Measurements from ENCODE around the gene DMRT1.

The DMRT1 gene

DNA sequence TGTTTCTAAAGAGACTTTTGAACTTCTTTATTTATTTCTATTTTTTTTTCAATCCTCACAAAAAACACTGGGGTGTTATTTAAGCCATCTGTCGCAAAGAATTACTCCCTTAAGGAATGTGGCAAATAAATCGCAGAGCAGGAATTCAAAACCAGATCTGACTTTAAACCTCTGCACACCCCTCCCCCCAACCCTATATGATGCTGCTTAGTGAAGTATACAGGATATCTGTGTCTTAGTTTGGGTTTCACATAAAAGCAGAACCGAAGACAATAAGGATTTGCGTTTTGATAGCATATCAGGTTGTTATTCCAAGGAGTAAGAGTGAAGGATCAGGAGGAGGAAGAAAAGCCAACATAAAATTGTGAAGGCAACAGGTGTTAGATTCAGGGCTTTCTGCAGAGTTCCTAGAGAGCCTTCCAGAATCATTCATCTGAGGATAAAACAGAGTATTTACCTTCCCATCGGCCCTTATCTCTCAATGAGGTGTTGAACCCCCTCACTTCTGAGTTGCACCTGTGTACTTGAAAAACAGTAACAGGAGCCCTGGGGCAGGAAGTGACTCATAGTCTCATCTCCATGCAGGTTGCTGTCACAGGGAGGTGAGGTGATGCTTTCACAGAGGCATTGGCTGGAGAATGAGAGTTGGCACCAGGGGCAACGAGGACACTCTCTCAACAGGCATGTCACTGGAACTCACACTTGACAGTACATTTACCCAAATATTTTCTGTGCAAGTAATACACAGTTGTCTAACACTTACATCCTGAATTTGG, 101.5 kb downstream of the DMRT1 start:
- Histone ChIP-seq H3K4me3 (ENCODE audit: low read depth in 1 of 2, low read length in 1 of 2) (no peak overlapping the region), H3K9me3 (no peaks in the 10 kb centered on the region), H3K27me3 (peaks cover 80% of the 10 kb centered on the region), H3K27ac (no peak overlapping the region), H3K4me1 (ENCODE audit: control insufficient read depth in 1 of 2, insufficient read depth in 1 of 2, low read depth in 1 of 2, low read length in 1 of 2) (no peaks in the 10 kb centered on the region), H3K36me3 (no peaks in the 10 kb centered on the region)
- TF ChIP-seq, protein P1, sequence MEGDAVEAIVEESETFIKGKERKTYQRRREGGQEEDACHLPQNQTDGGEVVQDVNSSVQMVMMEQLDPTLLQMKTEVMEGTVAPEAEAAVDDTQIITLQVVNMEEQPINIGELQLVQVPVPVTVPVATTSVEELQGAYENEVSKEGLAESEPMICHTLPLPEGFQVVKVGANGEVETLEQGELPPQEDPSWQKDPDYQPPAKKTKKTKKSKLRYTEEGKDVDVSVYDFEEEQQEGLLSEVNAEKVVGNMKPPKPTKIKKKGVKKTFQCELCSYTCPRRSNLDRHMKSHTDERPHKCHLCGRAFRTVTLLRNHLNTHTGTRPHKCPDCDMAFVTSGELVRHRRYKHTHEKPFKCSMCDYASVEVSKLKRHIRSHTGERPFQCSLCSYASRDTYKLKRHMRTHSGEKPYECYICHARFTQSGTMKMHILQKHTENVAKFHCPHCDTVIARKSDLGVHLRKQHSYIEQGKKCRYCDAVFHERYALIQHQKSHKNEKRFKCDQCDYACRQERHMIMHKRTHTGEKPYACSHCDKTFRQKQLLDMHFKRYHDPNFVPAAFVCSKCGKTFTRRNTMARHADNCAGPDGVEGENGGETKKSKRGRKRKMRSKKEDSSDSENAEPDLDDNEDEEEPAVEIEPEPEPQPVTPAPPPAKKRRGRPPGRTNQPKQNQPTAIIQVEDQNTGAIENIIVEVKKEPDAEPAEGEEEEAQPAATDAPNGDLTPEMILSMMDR (IDR thresholded peaks at IDR 0.05), result no peak

- TF ChIP-seq, protein P1 (IDR thresholded peaks at IDR 0.05), result no peak
- H3K36me3 ChIP-seq, result no peaks in the 10 kb centered on the region
- no peak overlapping the region for H3K27ac ChIP-seq
- H3K27me3 ChIP-seq, result peaks cover 98% of the 10 kb centered on the region
- H3K4me1 ChIP-seq (ENCODE audit: control insufficient read depth in 1 of 2, insufficient read depth in 1 of 2, low read depth in 1 of 2, low read length in 1 of 2), result no peaks in the 10 kb centered on the region
- no peak overlapping the region for H3K4me3 ChIP-seq (ENCODE audit: low read depth in 1 of 2, low read length in 1 of 2)
- no peaks in the 10 kb centered on the region for H3K9me3 ChIP-seq
Measured at GRCh38 chr9:947985-948384, 106.5 kb downstream of the DMRT1 start.

DNA sequence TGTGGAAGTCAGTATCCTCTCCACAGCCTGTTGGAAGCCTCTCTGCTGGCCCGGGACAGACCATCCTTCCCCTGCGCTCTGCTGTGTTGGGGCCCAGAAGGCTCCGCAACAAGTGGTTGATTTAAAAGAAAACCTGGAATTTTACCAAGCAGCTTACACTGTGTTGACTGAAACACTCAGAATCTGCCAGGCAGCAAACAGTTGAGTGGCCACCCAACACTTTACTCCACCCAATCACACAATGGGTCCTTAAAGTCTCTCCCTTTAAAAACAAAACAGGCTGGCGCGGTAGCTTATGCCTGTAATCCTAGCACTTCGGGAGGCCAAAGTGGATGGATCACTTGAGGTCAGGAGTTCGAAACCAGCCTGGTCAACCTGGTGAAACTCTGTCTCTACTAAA, 107.0 kb downstream of the DMRT1 start:
- no peak overlapping the region for H3K27ac ChIP-seq
- H3K9me3 ChIP-seq, result no peaks in the 10 kb centered on the region
- no peak overlapping the region for H3K4me3 ChIP-seq (ENCODE audit: low read depth in 1 of 2, low read length in 1 of 2)
- H3K36me3 ChIP-seq, result no peaks in the 10 kb centered on the region
- H3K27me3 ChIP-seq, result peaks cover 98% of the 10 kb centered on the region
- TF ChIP-seq, protein P1 (IDR thresholded peaks at IDR 0.05), result no peak
- H3K4me1 ChIP-seq (ENCODE audit: control insufficient read depth in 1 of 2, insufficient read depth in 1 of 2, low read depth in 1 of 2, low read length in 1 of 2), result no peaks in the 10 kb centered on the region

DNA sequence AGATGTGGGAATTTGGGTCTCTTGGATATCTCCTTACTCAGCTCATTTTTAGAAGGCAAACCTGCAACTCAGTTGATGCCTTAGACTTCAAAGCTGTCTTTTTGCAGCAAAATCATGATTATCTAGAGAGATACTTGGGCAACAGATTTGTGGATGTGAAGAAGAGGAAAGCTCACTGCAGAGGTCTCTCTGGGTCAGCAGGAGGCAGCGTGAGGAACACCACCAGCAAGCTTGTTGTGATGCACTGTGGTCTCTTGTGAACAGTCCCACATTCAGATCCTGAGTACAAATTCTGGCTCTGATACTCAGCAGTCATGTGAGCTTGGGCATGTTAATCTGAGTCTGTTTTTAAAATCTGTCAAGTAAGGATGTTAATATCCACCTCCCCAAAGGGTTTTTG, 108.6 kb downstream of the DMRT1 start:
- no peak overlapping the region for H3K4me3 ChIP-seq (ENCODE audit: low read depth in 1 of 2, low read length in 1 of 2)

DNA sequence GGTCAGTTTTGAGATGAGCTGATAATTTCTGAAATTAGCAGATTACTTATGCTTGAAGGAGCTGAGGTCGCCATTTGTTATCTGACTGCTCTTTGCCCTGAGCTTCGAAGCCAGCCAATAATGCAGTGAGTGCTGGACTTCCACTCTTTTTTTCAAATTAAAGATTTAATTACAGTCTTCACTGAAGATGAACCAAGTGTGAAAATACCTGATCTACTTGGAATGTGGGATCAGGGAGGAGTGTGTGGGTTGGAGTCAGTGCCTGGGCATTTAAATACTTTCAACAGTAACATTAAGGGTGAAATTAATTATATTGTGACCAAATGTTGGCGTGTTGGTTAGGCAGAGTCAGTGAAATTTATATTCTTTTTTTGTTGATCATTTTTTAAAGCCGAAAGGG, 111.0 kb downstream of the DMRT1 start:
- Histone ChIP-seq H3K4me3 (ENCODE audit: low read depth in 1 of 2, low read length in 1 of 2) (no peak overlapping the region), H3K4me1 (ENCODE audit: control insufficient read depth in 1 of 2, insufficient read depth in 1 of 2, low read depth in 1 of 2, low read length in 1 of 2) (no peaks in the 10 kb centered on the region), H3K27ac (no peak overlapping the region), H3K27me3 (peaks cover 96% of the 10 kb centered on the region), H3K36me3 (no peaks in the 10 kb centered on the region), H3K9me3 (no peaks in the 10 kb centered on the region)
- TF ChIP-seq, protein P1 (IDR thresholded peaks at IDR 0.05), result no peak

More for the DNA sequence above, 108.6 kb downstream of the DMRT1 start:
- Histone ChIP-seq H3K27ac (no peak overlapping the region), H3K27me3 (peaks cover 98% of the 10 kb centered on the region), H3K36me3 (no peaks in the 10 kb centered on the region), H3K9me3 (no peaks in the 10 kb centered on the region), H3K4me1 (ENCODE audit: control insufficient read depth in 1 of 2, insufficient read depth in 1 of 2, low read depth in 1 of 2, low read length in 1 of 2) (no peaks in the 10 kb centered on the region)
- TF ChIP-seq, protein P1 (IDR thresholded peaks at IDR 0.05), result no peak
